ENCODE results near the gene HIVEP1.

HIVEP1 gene

DNA sequence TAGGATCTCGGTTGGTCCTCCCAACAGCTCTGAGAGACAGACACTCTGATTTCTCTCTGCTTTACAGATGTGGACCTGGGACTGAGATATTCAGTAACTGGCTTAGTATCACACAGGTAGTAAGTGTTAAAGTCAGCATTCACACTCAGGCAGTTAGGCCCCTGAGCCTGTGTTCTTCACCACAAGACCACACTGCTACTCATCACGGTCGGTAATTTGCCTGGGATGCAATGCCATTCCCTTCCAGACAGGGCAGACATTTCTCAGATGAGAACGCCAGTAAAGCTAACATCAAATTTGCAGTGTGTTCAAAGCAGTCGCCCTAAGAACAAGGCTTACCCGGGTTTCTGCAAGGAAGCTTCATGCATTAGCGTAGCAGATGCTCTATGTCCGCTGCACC, 39.8 kb upstream of the HIVEP1 start:
- H3K36me3 ChIP-seq (ENCODE audit: insufficient read depth, low read length), result no peaks in the 10 kb centered on the region
- TF ChIP-seq FOXP2 (optimal IDR thresholded peaks at IDR 0.05; ENCODE audit: control extremely low read depth, extremely low read length, insufficient read depth) (no peak), POLR2AphosphoS5 (IDR thresholded peaks at IDR 0.05; ENCODE audit: borderline replicate concordance, low read depth, low read length) (no peak), EZH2 (IDR thresholded peaks at IDR 0.05) (no peak)
- no peak overlapping the region for H3K9ac ChIP-seq (ENCODE audit: insufficient read length)
- no peak overlapping the region for H3K27ac ChIP-seq
- H3K9me3 ChIP-seq (ENCODE audit: low read depth, low read length), result no peaks in the 10 kb centered on the region
- H3K4me3 ChIP-seq, result no peak overlapping the region
- DNase-seq (ENCODE audit: low read depth, low spot score), result no peak

DNA sequence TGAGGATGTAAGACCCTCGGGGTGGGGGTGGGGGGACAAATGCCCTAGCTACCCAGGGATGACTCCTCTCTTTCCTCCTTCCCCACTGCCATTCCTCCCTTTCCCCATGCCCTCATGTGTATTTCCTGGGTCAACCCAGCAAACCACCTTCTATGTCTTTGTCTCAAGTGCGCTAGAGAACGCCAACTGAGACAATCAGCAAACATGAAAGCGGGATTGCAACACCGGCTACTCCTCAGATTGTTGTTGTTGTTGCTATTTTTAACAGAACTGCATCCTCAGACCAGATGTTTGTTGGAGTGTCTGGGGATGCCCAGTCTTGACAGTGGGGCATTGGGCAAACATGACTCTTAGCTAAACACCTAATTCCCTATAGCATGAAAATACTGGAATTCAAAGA, 39.3 kb upstream of the HIVEP1 start:
- DNase-seq (ENCODE audit: low read depth, low spot score), result no peak
- no peak overlapping the region for H3K4me3 ChIP-seq
- TF ChIP-seq EZH2 (IDR thresholded peaks at IDR 0.05) (no peak), FOXP2 (optimal IDR thresholded peaks at IDR 0.05; ENCODE audit: control extremely low read depth, extremely low read length, insufficient read depth) (no peak), POLR2AphosphoS5 (IDR thresholded peaks at IDR 0.05; ENCODE audit: borderline replicate concordance, low read depth, low read length) (no peak)
- no peak overlapping the region for H3K27ac ChIP-seq
- H3K9ac ChIP-seq (ENCODE audit: insufficient read length), result no peak overlapping the region
- no peaks in the 10 kb centered on the region for H3K9me3 ChIP-seq (ENCODE audit: low read depth, low read length)
- H3K36me3 ChIP-seq (ENCODE audit: insufficient read depth, low read length), result no peaks in the 10 kb centered on the region

DNA sequence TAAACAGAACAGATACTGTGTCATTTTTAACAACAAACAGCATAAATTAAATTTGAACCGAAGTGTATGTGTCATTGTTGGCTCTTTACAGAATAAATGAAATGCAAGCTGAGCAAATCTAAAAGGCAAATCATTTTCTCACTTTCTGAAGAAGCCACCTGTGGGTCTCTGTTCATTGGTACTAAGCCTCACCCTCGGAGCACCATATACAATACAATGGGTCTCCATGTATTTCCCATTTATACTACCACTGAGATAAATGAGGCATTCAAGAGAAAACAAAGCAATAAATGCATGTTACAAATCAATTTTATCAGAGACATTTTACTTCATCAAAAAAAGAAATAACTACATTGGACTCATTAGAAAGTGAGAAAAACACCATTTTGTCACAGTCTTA, 38.9 kb upstream of the HIVEP1 start:
- no peak for DNase-seq (ENCODE audit: low read depth, low spot score)
- no peak overlapping the region for H3K27ac ChIP-seq
- H3K36me3 ChIP-seq (ENCODE audit: insufficient read depth, low read length), result no peaks in the 10 kb centered on the region
- H3K9ac ChIP-seq (ENCODE audit: insufficient read length), result no peak overlapping the region
- TF ChIP-seq EZH2 (IDR thresholded peaks at IDR 0.05), result no peak
- no peak overlapping the region for H3K4me3 ChIP-seq
- H3K9me3 ChIP-seq (ENCODE audit: low read depth, low read length), result no peaks in the 10 kb centered on the region

GRCh38 chr6:11974089-11974488, 38.0 kb upstream of the HIVEP1 start:
- Histone ChIP-seq H3K9ac (ENCODE audit: insufficient read length) (no peak overlapping the region), H3K9me3 (ENCODE audit: low read depth, low read length) (no peaks in the 10 kb centered on the region), H3K27ac (no peak overlapping the region), H3K36me3 (ENCODE audit: insufficient read depth, low read length) (no peaks in the 10 kb centered on the region), H3K4me3 (no peak overlapping the region)
- no peak for DNase-seq (ENCODE audit: low read depth, low spot score)
- TF ChIP-seq EZH2 (IDR thresholded peaks at IDR 0.05), result no peak
- no peak for TF ChIP-seq FOXP2 (optimal IDR thresholded peaks at IDR 0.05; ENCODE audit: control extremely low read depth, extremely low read length, insufficient read depth)
- TF ChIP-seq POLR2AphosphoS5 (IDR thresholded peaks at IDR 0.05; ENCODE audit: borderline replicate concordance, low read depth, low read length), result no peak

DNA sequence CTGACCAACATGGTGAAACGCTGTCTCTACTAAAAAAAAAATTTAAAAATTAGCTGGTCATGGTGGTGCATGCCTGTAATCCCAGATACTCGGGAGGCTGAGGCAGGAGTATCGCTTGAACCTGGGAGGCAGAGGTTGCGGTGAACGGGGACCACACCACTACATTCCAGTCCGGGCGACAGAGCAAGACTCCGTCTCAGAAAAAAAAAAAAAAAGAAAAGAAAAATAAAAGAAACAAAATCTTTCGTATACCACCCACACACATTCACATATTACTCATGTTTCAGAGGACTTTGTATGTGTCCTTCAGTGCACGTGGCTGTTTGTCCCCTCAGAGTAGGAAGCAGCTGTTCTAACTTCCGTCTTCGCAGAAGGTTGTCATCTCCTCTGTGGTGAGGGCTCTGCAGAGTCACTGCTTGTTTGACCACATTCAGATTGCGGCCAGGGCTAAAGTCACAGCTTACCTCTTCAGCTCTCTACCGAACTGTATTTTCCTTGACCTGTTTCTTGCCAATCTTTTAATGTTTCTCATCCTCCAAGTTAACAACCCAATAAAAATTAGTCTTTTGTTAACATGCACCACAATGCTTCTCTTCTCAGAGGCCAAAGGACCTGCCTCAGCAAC, 36.6 kb upstream of the HIVEP1 start:
- Histone ChIP-seq H3K9me3 (ENCODE audit: low read depth, low read length) (no peaks in the 10 kb centered on the region), H3K4me3 (no peak overlapping the region), H3K9ac (ENCODE audit: insufficient read length) (no peak overlapping the region), H3K27ac (no peak overlapping the region), H3K36me3 (ENCODE audit: insufficient read depth, low read length) (no peaks in the 10 kb centered on the region)
- TF ChIP-seq EZH2 (IDR thresholded peaks at IDR 0.05) (no peak), POLR2AphosphoS5 (IDR thresholded peaks at IDR 0.05; ENCODE audit: borderline replicate concordance, low read depth, low read length) (no peak), FOXP2 (optimal IDR thresholded peaks at IDR 0.05; ENCODE audit: control extremely low read depth, extremely low read length, insufficient read depth) (no peak)
- DNase-seq (ENCODE audit: low read depth, low spot score), result no peak

DNA sequence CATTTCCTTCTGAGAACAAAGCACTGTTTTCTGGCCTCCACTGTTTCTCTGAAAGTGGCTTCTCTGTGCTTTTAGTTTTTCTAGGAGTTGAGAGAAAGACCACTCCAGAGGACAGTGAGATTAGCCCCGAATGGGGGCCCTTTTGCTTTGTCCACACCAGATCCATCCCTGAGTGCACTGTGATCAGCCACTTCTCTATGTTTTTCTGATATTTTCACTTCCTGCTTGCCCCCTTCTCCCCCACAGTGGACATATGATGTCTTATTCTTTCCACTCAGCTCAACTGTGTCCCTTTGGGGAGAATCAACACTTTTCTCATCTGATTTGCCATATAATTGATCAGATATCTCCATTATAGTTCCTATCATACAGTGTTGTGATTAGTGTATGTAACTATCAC, 35.6 kb upstream of the HIVEP1 start:
- Histone ChIP-seq H3K36me3 (ENCODE audit: insufficient read depth, low read length) (no peaks in the 10 kb centered on the region), H3K27ac (no peak overlapping the region), H3K4me3 (no peak overlapping the region), H3K9ac (ENCODE audit: insufficient read length) (no peak overlapping the region), H3K9me3 (ENCODE audit: low read depth, low read length) (no peaks in the 10 kb centered on the region)
- TF ChIP-seq FOXP2 (optimal IDR thresholded peaks at IDR 0.05; ENCODE audit: control extremely low read depth, extremely low read length, insufficient read depth) (no peak), EZH2 (IDR thresholded peaks at IDR 0.05) (no peak), POLR2AphosphoS5 (IDR thresholded peaks at IDR 0.05; ENCODE audit: borderline replicate concordance, low read depth, low read length) (no peak)
- no peak for DNase-seq (ENCODE audit: low read depth, low spot score)

DNA sequence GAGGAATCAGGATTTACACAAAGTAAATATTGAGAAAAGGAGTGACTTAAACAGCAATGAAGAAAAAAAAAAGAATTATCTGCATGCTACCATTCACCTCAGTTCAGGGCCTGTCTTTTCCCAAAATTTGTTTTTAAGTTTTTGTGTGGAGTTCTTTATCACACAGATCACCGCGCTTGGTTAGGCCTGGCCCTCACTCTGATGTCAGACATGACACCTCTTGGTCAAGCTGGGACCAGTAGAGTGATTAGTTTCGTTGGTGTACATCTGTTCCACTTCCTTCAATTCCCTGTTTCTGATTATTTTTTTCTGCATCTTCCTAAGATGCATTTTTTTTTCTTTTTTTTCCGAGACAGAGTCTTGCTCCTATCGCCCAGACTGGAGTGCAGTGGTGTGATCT, 34.9 kb upstream of the HIVEP1 start:
- no peak overlapping the region for H3K27ac ChIP-seq
- DNase-seq (ENCODE audit: low read depth, low spot score), result no peak
- no peak overlapping the region for H3K4me3 ChIP-seq

DNA sequence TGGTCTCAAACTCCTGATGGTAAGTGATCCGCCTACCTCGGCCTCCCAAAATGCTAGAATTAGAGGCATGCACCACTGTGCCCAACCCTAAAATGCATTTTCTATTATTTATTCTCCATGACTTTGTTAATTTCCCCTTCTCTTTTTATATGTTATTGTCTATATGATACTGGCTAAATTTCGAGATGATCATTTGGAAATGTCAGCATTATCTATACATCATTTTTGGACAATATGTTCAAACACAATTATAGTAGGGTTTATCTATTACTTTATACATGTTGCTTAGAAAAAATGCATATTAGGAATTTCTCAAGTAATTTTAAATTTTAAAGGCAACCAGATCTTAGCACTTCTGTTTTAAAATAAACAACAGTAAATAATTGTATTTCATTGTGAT, 34.4 kb upstream of the HIVEP1 start:
- H3K9me3 ChIP-seq (ENCODE audit: low read depth, low read length), result no peaks in the 10 kb centered on the region
- no peak for TF ChIP-seq EZH2 (IDR thresholded peaks at IDR 0.05)
- no peak for TF ChIP-seq FOXP2 (optimal IDR thresholded peaks at IDR 0.05; ENCODE audit: control extremely low read depth, extremely low read length, insufficient read depth)
- TF ChIP-seq POLR2AphosphoS5 (IDR thresholded peaks at IDR 0.05; ENCODE audit: borderline replicate concordance, low read depth, low read length), result no peak
- H3K9ac ChIP-seq (ENCODE audit: insufficient read length), result no peak overlapping the region
- no peak overlapping the region for H3K27ac ChIP-seq
- H3K36me3 ChIP-seq (ENCODE audit: insufficient read depth, low read length), result no peaks in the 10 kb centered on the region
- H3K4me3 ChIP-seq, result no peak overlapping the region
- no peak for DNase-seq (ENCODE audit: low read depth, low spot score)

More for the DNA sequence above, 34.9 kb upstream of the HIVEP1 start:
- H3K9ac ChIP-seq (ENCODE audit: insufficient read length), result no peak overlapping the region
- no peaks in the 10 kb centered on the region for H3K36me3 ChIP-seq (ENCODE audit: insufficient read depth, low read length)
- TF ChIP-seq EZH2 (IDR thresholded peaks at IDR 0.05), result no peak
- TF ChIP-seq FOXP2 (optimal IDR thresholded peaks at IDR 0.05; ENCODE audit: control extremely low read depth, extremely low read length, insufficient read depth), result no peak
- TF ChIP-seq POLR2AphosphoS5 (IDR thresholded peaks at IDR 0.05; ENCODE audit: borderline replicate concordance, low read depth, low read length), result no peak
- no peaks in the 10 kb centered on the region for H3K9me3 ChIP-seq (ENCODE audit: low read depth, low read length)
